Mesothelial cell of epicardium (in vitro differentiated cells): ENCODE data around the gene IDH3G. TPM values are rescaled to one million over a fixed set of nuclear protein-coding genes. Genes with fewer than 3 reads are reported as not detected.

Experiments
- DNase-seq, 2 experiments: peaks; one replicate each; pipeline ENCODE4 v3.0.0; 2021; ENCODE audit warnings: low spot score in 2 of 2; ENCODE audit not compliant: unreplicated experiment in 2 of 2
- H3K27ac Mint-ChIP-seq: 2 replicates; pipeline ENCODE4 v1.8.0; 2021; ENCODE audit warnings: mixed read lengths
- H3K27me3 Mint-ChIP-seq: 2 replicates; pipeline ENCODE4 v1.8.0; 2021; ENCODE audit warnings: low read depth, mixed read lengths
- H3K36me3 Mint-ChIP-seq: 2 replicates; pipeline ENCODE4 v1.8.0; 2021; ENCODE audit warnings: mixed read lengths
- H3K4me1 Mint-ChIP-seq: 2 replicates; pipeline ENCODE4 v1.8.0; 2021; ENCODE audit warnings: mixed read lengths
- H3K4me3 Mint-ChIP-seq: 2 replicates; pipeline ENCODE4 v1.8.0; 2021; ENCODE audit warnings: mild to moderate bottlenecking, moderate library complexity, mixed read lengths
- H3K9me3 Mint-ChIP-seq: 2 replicates; pipeline ENCODE4 v1.8.0; 2021; ENCODE audit warnings: mixed read lengths
- total RNA-seq: library from RNA; stranded (reverse); gene quantifications from 3 replicates; pipeline ENCODE4 v1.2.1, GENCODE V29; 2021
- TF ChIP-seq, protein P1 (sequence below): fragments of 200-600 bp; sonication (generic); IDR thresholded peaks from one replicate; pipeline ENCODE4 v1.5.0; 2021; ENCODE audit warnings: antibody characterized with exemption; ENCODE audit not compliant: unreplicated experiment

IDH3G gene
- total RNA-seq, 1 donor from 2014 or later, result 53.5 TPM

DNA sequence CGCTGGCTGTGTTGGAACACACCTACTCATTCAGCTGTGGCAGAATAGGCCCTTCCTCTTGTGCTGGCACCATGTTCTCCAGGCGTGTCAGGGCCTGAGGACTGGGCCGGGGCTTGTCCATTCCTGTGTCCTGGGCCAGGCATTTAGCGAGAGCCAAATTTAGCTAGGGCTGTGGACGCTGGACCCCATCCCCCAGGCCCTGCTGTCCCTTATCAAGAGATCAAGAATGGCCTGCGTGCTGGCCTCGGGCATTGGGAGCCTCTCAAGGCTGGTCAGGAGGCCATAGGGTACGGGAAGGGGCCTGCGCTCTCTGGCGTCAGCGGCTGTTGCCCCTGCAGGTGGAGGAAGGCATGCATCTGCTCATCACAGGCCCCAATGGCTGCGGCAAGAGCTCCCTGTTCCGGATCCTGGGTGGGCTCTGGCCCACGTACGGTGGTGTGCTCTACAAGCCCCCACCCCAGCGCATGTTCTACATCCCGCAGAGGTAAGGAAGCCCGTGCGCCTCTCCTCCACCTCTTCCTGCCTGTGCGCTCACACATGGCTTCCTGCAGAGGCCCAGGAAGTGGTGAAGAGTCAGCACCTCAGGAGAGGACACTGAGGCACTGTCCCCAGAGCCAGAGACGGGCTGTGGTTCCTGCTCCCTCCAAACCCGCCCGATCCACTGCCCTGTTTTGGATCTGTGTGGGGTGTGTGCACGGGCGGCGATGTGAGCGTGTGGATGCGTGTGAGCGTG is 54.3 kb downstream of the IDH3G start:
- Mint-ChIP-seq H3K27me3 (no peaks in the 10 kb centered on the region), H3K9me3 (peaks cover 7% of the 10 kb centered on the region), H3K4me1 (peaks cover 11% of the 10 kb centered on the region), H3K4me3 (no peak overlapping the region), H3K27ac (no peak overlapping the region), H3K36me3 (peaks cover 5% of the 10 kb centered on the region)
- TF ChIP-seq, protein P1, sequence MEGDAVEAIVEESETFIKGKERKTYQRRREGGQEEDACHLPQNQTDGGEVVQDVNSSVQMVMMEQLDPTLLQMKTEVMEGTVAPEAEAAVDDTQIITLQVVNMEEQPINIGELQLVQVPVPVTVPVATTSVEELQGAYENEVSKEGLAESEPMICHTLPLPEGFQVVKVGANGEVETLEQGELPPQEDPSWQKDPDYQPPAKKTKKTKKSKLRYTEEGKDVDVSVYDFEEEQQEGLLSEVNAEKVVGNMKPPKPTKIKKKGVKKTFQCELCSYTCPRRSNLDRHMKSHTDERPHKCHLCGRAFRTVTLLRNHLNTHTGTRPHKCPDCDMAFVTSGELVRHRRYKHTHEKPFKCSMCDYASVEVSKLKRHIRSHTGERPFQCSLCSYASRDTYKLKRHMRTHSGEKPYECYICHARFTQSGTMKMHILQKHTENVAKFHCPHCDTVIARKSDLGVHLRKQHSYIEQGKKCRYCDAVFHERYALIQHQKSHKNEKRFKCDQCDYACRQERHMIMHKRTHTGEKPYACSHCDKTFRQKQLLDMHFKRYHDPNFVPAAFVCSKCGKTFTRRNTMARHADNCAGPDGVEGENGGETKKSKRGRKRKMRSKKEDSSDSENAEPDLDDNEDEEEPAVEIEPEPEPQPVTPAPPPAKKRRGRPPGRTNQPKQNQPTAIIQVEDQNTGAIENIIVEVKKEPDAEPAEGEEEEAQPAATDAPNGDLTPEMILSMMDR, result no peak
- DNase-seq, result no peak

DNA sequence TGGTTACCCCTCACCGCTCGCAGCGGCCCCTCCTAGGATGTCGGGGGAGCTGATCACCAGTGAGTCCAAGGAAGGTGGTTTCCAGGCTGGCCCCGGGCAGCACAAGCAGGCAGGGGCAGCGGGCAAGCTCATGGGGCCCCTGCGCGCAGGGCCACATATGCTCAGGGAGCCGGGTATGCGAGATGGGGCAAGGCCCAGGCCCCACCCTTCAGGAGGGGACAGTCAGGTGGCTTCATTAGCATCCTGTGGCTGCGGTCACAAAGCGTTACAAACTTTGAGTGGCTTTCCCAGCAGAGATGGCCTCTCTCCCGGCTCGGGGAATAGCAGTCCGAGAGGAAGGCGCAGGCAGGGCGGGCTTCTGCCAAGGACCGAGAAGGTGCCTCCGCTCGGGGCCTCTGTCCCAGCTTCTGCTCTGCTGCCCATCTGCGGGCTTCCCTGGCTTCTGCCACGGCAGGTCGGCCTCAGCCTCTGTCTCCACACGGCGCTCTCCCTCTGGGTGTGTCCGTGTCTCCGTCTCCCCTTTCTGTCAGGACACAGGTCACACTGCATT is 56.0 kb downstream of the IDH3G start:
- DNase-seq, result no peak

DNA sequence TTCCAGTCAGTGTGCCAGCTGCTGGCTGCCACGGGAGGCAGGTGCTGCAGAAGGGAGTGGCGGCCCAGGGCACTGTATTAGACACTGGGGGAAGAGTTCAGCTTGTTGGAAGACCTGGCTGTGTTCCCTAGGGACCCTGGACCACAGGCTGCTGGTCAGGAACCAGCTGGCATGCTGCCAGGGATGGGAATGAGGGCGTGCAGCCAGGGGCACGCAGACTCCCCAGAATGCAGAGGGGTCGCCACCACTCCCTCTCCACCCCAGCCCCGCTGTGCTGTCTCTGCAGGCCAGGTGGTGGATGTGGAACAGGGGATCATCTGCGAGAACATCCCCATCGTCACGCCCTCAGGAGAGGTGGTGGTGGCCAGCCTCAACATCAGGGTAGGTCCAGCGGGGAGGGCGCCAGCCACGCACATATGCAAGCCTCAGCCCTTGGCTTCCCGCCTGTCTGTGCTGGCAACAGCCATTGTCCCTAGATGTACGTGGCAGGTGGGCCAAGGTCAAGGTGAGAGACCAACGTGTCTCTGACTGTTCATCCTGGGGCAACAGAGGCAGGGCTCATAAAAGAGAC is 57.2 kb downstream of the IDH3G start:
- H3K27ac Mint-ChIP-seq, result no peak overlapping the region

More for the DNA sequence above, 56.0 kb downstream of the IDH3G start:
- no peak overlapping the region for H3K4me3 Mint-ChIP-seq
- H3K9me3 Mint-ChIP-seq, result peaks cover 11% of the 10 kb centered on the region
- H3K27me3 Mint-ChIP-seq, result no peaks in the 10 kb centered on the region
- TF ChIP-seq, protein P1, result no peak
- H3K27ac Mint-ChIP-seq, result no peak overlapping the region
- peaks cover 10% of the 10 kb centered on the region for H3K36me3 Mint-ChIP-seq
- peaks cover 4% of the 10 kb centered on the region for H3K4me1 Mint-ChIP-seq

DNA sequence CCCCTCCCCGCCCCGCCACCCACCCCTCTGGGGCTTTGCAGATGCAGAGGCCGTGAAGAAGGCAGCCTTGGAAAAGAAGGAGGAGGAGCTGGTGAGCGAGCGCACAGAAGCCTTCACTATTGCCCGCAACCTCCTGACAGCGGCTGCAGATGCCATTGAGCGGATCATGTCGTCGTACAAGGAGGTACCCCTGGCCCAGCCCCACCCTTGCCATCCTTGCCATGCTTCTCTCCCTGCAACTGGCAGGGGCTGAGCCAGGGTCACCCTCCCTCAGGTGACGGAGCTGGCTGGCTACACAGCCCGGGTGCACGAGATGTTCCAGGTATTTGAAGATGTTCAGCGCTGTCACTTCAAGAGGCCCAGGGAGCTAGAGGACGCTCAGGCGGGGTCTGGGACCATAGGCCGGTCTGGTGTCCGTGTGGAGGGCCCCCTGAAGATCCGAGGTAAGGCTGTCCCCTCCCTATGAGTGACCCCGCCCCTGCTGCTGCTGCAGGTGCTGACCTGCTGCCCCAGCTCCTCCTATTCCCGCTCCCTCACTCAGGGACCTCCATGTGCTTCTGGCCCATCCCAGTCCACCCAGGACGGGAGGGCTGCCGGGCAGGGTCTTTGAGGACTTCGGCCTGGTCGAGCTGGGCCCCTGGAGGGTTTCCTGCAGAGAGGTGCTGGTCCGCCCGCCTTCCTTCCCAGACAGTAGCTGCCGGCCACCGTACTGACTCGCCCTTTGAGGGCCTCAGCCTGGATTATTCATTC is 57.9 kb downstream of the IDH3G start:
- H3K9me3 Mint-ChIP-seq, result peaks cover 20% of the 10 kb centered on the region
- peaks cover 22% of the 10 kb centered on the region for H3K36me3 Mint-ChIP-seq
- H3K4me3 Mint-ChIP-seq, result no peak overlapping the region
- DNase-seq, result no peak
- H3K27me3 Mint-ChIP-seq, result no peaks in the 10 kb centered on the region
- TF ChIP-seq, protein P1, result no peak
- H3K27ac Mint-ChIP-seq, result no peak overlapping the region
- no peaks in the 10 kb centered on the region for H3K4me1 Mint-ChIP-seq

More for the DNA sequence above, 57.2 kb downstream of the IDH3G start:
- peaks cover 14% of the 10 kb centered on the region for H3K36me3 Mint-ChIP-seq
- H3K9me3 Mint-ChIP-seq, result peaks cover 13% of the 10 kb centered on the region
- H3K4me3 Mint-ChIP-seq, result no peak overlapping the region
- no peaks in the 10 kb centered on the region for H3K4me1 Mint-ChIP-seq
- DNase-seq, result no peak
- TF ChIP-seq, protein P1, result no peak
- H3K27me3 Mint-ChIP-seq, result no peaks in the 10 kb centered on the region

Other genes starting within 250 kb of the IDH3G start
- 17.2 to 19.1 TPM (median 17.3 TPM) in 3 replicates for gene CCNQ, start 195.2 kb downstream of the IDH3G start, total RNA-seq
- gene DUSP9, start 147.2 kb downstream of the IDH3G start, total RNA-seq, result 3.5 to 4.2 TPM (median 3.7 TPM) in 3 replicates
- gene PNCK, start 120.6 kb downstream of the IDH3G start, total RNA-seq, result 28.2 to 35.1 TPM (median 28.5 TPM) in 3 replicates
- 65.3 to 68.0 TPM (median 65.6 TPM) in 3 replicates for gene SLC6A8, start 106.4 kb downstream of the IDH3G start, total RNA-seq
- gene BCAP31, start 70.0 kb downstream of the IDH3G start, total RNA-seq, result 116 to 121 TPM (median 118 TPM) in 3 replicates
- gene ABCD1, start 69.5 kb downstream of the IDH3G start, total RNA-seq, result 15.4 to 18.3 TPM (median 15.4 TPM) in 3 replicates
- gene PLXNB3, start 30.1 kb downstream of the IDH3G start, total RNA-seq, result 3.6 to 4.3 TPM (median 4.3 TPM) in 3 replicates
- 0.14 to 0.16 TPM in 2 of 3 replicates, not detected in the other for gene SRPK3, start 13.3 kb downstream of the IDH3G start, total RNA-seq
- 213 to 228 TPM (median 214 TPM) in 3 replicates for gene SSR4, start 293 bp upstream of the IDH3G start, total RNA-seq
- gene PDZD4, start 36.2 kb upstream of the IDH3G start, total RNA-seq, result 6.8 to 8.8 TPM (median 7.6 TPM) in 3 replicates
- gene L1CAM, start 91.8 kb upstream of the IDH3G start, total RNA-seq, result 1.4 to 2.1 TPM (median 2.1 TPM) in 3 replicates
- not detected in 3 replicates for gene AVPR2, start 110.3 kb upstream of the IDH3G start, total RNA-seq
- gene ARHGAP4, start 131.9 kb upstream of the IDH3G start, total RNA-seq, result 52.2 to 64.4 TPM (median 62.8 TPM) in 3 replicates
- 76.8 to 82.0 TPM (median 79.3 TPM) in 3 replicates for gene NAA10, start 140.7 kb upstream of the IDH3G start, total RNA-seq
- gene RENBP, start 150.3 kb upstream of the IDH3G start, total RNA-seq, result 7.2 to 8.5 TPM (median 7.2 TPM) in 3 replicates
- gene HCFC1, start 177.4 kb upstream of the IDH3G start, total RNA-seq, result 96.3 to 99.9 TPM (median 98.5 TPM) in 3 replicates
- gene TMEM187, start 178.4 kb upstream of the IDH3G start, total RNA-seq, result 11.5 to 15.0 TPM (median 14.2 TPM) in 3 replicates
- gene IRAK1, start 225.5 kb upstream of the IDH3G start, total RNA-seq, result 64.9 to 73.4 TPM (median 69.1 TPM) in 3 replicates